ENCODE data around the gene ARL6IP6. TPM values are rescaled to one million over a fixed set of nuclear protein-coding genes. Genes with fewer than 3 reads are reported as not detected.
"Not testable (repeated sequence)": the region's sequence is repeated elsewhere in the genome, so short reads cannot be mapped to it uniquely, and the experiment has no call there.

The ARL6IP6 gene
- total and polyA plus RNA-seq, 12 donors: 4.1 to 8.1 (median 6.8) TPM

DNA sequence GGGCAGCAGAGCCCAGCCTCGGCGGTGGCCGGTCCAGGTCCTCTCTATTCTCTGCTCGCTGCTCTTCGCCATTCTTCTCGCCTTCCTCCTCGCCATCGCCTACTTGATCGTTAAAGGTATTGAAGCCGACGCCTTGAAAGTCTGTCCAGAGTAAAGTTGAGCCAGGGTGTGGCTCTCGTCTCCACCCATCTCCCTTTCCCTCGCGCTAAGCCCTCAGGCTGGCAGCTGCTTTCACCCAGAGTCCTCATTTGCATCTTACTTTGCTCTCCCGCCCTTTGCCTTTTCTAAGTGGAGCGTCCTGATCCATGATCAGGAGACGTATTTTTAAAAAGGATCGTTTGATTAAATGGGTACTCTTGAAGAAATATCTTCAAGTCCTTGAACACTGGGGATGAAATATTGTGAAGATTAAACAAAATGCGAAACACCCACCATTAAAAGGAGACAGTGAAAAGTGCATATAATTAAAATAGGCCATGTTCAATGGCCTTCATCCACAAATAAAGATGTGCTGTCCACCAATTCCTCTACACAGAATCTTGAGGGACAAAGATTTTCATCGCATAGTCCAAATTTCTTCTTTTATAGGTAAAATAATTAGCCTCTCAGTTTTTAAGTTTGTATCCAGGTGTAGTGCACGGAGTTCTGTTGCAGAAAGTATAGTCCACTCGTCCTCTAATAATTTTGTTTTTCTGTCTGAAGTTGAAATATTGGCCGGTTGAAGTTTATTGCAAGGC is 657 bp downstream of the ARL6IP6 start:
- no peak for ATAC-seq
- WGBS, 2 donors: 2 to 3% methylated on average over 23 of the region's 23 CpGs
- H3K27ac ChIP-seq: peak overlapping the region; percentile 86 to 99 (median 98)
- peaks cover 0 to 56% (median 37%) of the 10 kb centered on the region in 9 donors for H3K4me1 ChIP-seq
- peak overlapping the region; percentile 60 to 97 (median 88) for H3K4me3 ChIP-seq
- no peaks in the 10 kb centered on the region for H3K9me3 ChIP-seq
- DNase-seq: no peak
- H3K36me3 ChIP-seq: peaks cover 0 to 42% (median 3%) of the 10 kb centered on the region in 9 donors
- intact Hi-C loops (cut with DNase I): loop anchor here in 2 of 10 donors (5.0 kb wide), 1 partner anchor 542 kb away; the partner anchor contains the start of gene STAM2 (in 2 of the 2)
- no peak for TF ChIP-seq CTCF (IDR thresholded peaks at IDR 0.05)
- H3K27me3 ChIP-seq: no peaks in the 10 kb centered on the region

- H3K27me3 ChIP-seq: no peaks in the 10 kb centered on the region
- intact Hi-C loops (cut with DNase I): no loop called here
- no peak for ATAC-seq
- H3K27ac ChIP-seq: no peak overlapping the region
- WGBS, 2 donors: 79 to 88% methylated on average over 2 of the region's 2 CpGs
- H3K36me3 ChIP-seq: peaks cover 0 to 38% (median 0%) of the 10 kb centered on the region in 9 donors
- no peaks in the 10 kb centered on the region for H3K9me3 ChIP-seq
- no peak for DNase-seq
- H3K4me1 ChIP-seq: peaks cover 0 to 39% (median 28%) of the 10 kb centered on the region in 9 donors
- peak overlapping the region in 1 of 10 donors; percentile 86 for H3K4me3 ChIP-seq
- TF ChIP-seq CTCF (IDR thresholded peaks at IDR 0.05): no peak
These were observed 2.4 kb downstream of the ARL6IP6 start for GRCh38 chr2:152720794-152721193.

DNA sequence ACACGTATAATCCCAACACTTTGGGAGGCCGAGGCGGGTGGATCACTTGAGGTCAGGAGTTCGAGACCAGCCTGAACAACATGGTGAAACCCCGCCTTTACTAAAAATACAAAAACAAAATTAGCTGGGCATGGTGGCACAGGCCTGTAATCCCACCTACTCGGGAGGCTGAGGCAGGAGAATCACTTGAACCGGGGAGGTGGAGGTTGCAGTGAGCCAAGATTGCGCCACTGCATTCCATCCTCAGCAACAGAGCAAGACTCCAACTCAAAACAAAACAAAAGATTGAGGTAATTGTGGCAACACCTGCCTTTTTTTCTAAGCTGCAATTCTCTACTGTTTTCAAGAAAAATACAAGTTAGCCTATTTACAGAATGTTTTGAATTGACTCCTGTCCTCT is 4.2 kb downstream of the ARL6IP6 start:
- H3K36me3 ChIP-seq: peaks cover 0 to 42% (median 0%) of the 10 kb centered on the region in 9 donors
- WGBS, 2 donors: 98 to 99% methylated on average over 8 of the region's 8 CpGs
- intact Hi-C loops (cut with DNase I); DNase-seq; H3K4me3 ChIP-seq; H3K27ac ChIP-seq; ATAC-seq; H3K9me3 ChIP-seq; H3K27me3 ChIP-seq: not testable (repeated sequence)
- peaks cover 0 to 30% (median 20%) of the 10 kb centered on the region in 9 donors for H3K4me1 ChIP-seq

DNA sequence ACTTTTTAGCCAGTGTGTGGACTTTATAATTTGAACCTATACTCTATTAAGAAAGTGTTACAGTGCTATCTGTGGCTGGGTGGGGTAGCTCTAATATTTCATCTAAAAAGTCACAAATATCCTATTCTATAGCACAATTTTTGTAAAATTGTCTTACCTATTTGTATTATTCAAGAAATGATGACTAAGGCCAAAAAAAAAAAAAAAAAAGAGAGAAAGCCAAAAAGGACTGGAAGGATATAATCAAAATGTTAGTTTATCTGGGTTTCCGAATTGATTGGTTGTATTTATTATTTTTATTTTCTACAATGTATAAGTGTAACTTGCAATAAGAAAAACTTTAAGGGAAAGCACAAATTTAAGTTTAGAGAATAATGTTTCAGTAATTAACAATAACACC is 5.5 kb downstream of the ARL6IP6 start:
- Histone ChIP-seq H3K27ac (no peak overlapping the region), H3K36me3 (peaks cover 0 to 44% (median 0%) of the 10 kb centered on the region in 9 donors), H3K9me3 (no peaks in the 10 kb centered on the region), H3K4me1 (peaks cover 0 to 29% (median 20%) of the 10 kb centered on the region in 9 donors), H3K27me3 (no peaks in the 10 kb centered on the region), H3K4me3 (no peak overlapping the region)
- no peak for TF ChIP-seq CTCF (IDR thresholded peaks at IDR 0.05)
- intact Hi-C loops (cut with DNase I): no loop called here
- DNase-seq: no peak
- 92 to 97% methylated on average over 1 of the region's 1 CpG for WGBS, 2 donors
- ATAC-seq: no peak

DNA sequence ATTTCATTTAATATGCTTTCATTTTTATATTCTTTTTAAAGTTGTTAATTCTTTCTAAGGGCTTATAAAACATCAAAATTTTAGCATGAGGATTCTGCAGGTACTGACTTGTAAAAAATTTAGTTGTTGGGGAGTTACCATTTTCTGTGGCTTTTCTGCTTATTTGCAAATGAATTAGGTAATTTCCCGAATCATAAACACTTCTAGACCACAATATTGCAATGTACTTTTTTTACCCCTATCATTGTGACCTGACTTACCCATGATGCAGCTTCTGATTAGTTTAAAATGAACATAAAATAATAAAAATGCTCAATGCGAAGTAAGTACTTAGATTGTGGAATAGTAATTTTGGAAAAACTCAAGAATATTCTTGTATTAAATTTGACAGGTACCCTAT is 11.4 kb downstream of the ARL6IP6 start:
- Histone ChIP-seq H3K9me3 (no peaks in the 10 kb centered on the region), H3K27ac (peak overlapping the region in 1 of 10 donors; percentile 18), H3K36me3 (peaks cover 0 to 10% (median 0%) of the 10 kb centered on the region in 9 donors), H3K4me3 (no peak overlapping the region), H3K4me1 (peaks cover 0 to 25% (median 0%) of the 10 kb centered on the region in 9 donors), H3K27me3 (no peaks in the 10 kb centered on the region)
- 93 to 96% methylated on average over 2 of the region's 2 CpGs for WGBS, 2 donors
- no peak for TF ChIP-seq CTCF (IDR thresholded peaks at IDR 0.05)
- DNase-seq: no peak
- ATAC-seq: no peak
- intact Hi-C loops (cut with DNase I): no loop called here

Data from heart right ventricle (tissue), 16 donors.